H1 (cell line): ENCODE measurements around the gene CYB561D2. TPM values are rescaled to one million over a fixed set of nuclear protein-coding genes. Genes with fewer than 3 reads are reported as not detected.

Experiments
- EGR1 ChIP-seq: IDR thresholded peaks from 2 replicates; pipeline ENCODE4 v1.6.1; 2011; ENCODE audit warnings: low read depth, low read length, borderline replicate concordance
- EZH2 ChIP-seq: fragments of 200-600 bp; sonication (generic); IDR thresholded peaks from 2 replicates; pipeline ENCODE4 v1.7.1; 2012; ENCODE audit warnings: low read depth, mild to moderate bottlenecking, moderate library complexity, low read length, inconsistent platforms; ENCODE audit not compliant: severe bottlenecking
- JUN ChIP-seq: IDR thresholded peaks from 2 replicates; pipeline ENCODE4 v1.6.1; 2011; ENCODE audit warnings: low read depth, mild to moderate bottlenecking, improper control_type of control experiment, low read length
- JUND ChIP-seq: IDR thresholded peaks from 2 replicates; pipeline ENCODE4 v1.6.1; 2011; ENCODE audit warnings: mild to moderate bottlenecking, improper control_type of control experiment, low read length
- PHF8 ChIP-seq: fragments of 200-600 bp; sonication (generic); conservative IDR thresholded peaks from 2 replicates; pipeline ENCODE4 v1.7.1; 2012; ENCODE audit warnings: low read depth, mild to moderate bottlenecking, inconsistent platforms, low read length, moderate library complexity
- POLR2A ChIP-seq, 2 experiments: IDR thresholded peaks; 1 replicate in 1 of 2; 2 replicates in 1 of 2; pipeline ENCODE4 v1.6.1; 2011; ENCODE audit warnings: low read depth in 2 of 2, low read length in 2 of 2, mild to moderate bottlenecking in 2 of 2; ENCODE audit errors: control extremely low read depth in 1 of 2
- SAP30 ChIP-seq: fragments of 300-600 bp; sonication (generic); IDR thresholded peaks from 2 replicates; pipeline ENCODE4 v1.7.1; 2012; ENCODE audit warnings: low read length, moderate library complexity, mild to moderate bottlenecking, inconsistent platforms; ENCODE audit not compliant: insufficient read depth, insufficient replicate concordance
- SUZ12 ChIP-seq: fragments of 200-600 bp; sonication (generic); IDR thresholded peaks from 2 replicates; pipeline ENCODE4 v1.6.1; 2012; ENCODE audit warnings: mild to moderate bottlenecking, inconsistent platforms, low read length, moderate library complexity, mixed read lengths
- TAF7 ChIP-seq: optimal IDR thresholded peaks from 2 replicates; pipeline ENCODE3; 2011; ENCODE audit warnings: low read depth, mild to moderate bottlenecking, inconsistent platforms, low read length, moderate library complexity, borderline replicate concordance
- polyA plus RNA-seq, 7 experiments: library from polyadenylated mRNA; depleted of rRNA in 3 of 7; stranded (reverse) in 5 of 7; unstranded in 2 of 7; fragments of >200 nt in 5 of 7; fragments of 200-250 nt in 2 of 7; gene quantifications; 1 replicate in 5 of 7; 2 replicates in 1 of 7; 4 replicates in 1 of 7; pipeline versions ENCODE4 v1.2.1 to v1.2.3, GENCODE V29; 2011 to 2013; ENCODE audit warnings: missing spikeins in 2 of 7, mixed read lengths in 2 of 7
- total RNA-seq: library from RNA; stranded (reverse); fragmentation: NEBNext Ultra II Directional; extraction: Animal tissue kit (Norgen Biotek cat#: 25700); gene quantifications from 2 replicates; pipeline ENCODE4 v1.2.1, GENCODE V29; 2021
- TF ChIP-seq, protein P1 (sequence below): fragments of 300-600 bp; sonication (generic); IDR thresholded peaks from 2 replicates; pipeline ENCODE4 v1.7.1; 2012; ENCODE audit warnings: low read length, moderate library complexity, mild to moderate bottlenecking, inconsistent platforms; ENCODE audit not compliant: insufficient replicate concordance

CYB561D2 gene
- total and polyA plus RNA-seq, 2 of the 8 experiments (the other 6 are each of a cell fraction or from before 2014, with no cell fraction given), result 9.8 to 34.0 TPM

DNA sequence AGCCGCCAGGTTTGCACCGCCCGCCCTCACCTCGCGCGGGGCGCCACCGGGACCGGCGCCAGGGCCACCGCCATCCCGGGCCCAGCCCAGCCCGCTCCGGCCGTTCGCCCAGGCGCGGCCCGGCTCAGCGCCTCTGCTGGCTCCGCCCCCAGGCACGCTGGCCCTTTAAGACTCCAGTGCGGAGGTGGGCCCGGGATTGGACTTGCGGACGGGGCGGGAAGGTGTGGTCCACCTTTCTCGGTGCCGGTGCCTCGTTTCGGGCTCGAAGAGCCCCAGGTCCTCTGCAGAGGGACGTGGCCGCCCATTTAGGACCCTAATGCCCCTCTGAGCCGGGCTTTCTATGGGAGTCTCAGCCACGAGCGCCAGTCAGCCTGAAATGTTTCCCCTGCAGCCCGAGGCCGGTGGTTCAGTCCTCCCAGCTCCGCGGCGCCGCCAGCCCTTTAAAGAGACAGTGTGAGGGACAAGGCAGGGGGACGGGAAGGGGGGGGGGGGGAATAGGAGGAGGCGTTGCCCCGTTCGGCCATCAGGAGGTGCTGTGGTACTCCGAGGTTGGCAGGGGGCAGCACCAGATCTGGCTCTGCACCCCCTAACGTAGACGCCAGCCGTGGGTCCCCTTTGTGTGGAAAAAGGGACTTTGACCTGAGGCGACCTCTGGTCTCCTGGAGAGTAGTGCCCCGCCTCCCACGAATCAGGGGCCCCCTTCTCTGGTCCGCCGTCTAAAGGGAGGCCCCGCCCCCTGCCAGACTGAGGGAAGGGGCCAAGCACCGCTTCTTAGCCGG lies 29.1 kb upstream of the CYB561D2 start (continued):
- peak; percentile 99 for TF ChIP-seq PHF8
- peak; percentile 96 for TF ChIP-seq JUND
- TF ChIP-seq SAP30, result no peak
- TF ChIP-seq POLR2A (IDR thresholded peaks at IDR 0.05; ENCODE audit: control extremely low read depth in 1 of 2, low read depth in 2 of 2, low read length in 2 of 2), result peak in 1 of 2 experiments; percentile 97; a peak in 2 of 3 replicates
- no peak for TF ChIP-seq JUN
- peak; percentile 57 for TF ChIP-seq TAF7
- TF ChIP-seq, protein P1, sequence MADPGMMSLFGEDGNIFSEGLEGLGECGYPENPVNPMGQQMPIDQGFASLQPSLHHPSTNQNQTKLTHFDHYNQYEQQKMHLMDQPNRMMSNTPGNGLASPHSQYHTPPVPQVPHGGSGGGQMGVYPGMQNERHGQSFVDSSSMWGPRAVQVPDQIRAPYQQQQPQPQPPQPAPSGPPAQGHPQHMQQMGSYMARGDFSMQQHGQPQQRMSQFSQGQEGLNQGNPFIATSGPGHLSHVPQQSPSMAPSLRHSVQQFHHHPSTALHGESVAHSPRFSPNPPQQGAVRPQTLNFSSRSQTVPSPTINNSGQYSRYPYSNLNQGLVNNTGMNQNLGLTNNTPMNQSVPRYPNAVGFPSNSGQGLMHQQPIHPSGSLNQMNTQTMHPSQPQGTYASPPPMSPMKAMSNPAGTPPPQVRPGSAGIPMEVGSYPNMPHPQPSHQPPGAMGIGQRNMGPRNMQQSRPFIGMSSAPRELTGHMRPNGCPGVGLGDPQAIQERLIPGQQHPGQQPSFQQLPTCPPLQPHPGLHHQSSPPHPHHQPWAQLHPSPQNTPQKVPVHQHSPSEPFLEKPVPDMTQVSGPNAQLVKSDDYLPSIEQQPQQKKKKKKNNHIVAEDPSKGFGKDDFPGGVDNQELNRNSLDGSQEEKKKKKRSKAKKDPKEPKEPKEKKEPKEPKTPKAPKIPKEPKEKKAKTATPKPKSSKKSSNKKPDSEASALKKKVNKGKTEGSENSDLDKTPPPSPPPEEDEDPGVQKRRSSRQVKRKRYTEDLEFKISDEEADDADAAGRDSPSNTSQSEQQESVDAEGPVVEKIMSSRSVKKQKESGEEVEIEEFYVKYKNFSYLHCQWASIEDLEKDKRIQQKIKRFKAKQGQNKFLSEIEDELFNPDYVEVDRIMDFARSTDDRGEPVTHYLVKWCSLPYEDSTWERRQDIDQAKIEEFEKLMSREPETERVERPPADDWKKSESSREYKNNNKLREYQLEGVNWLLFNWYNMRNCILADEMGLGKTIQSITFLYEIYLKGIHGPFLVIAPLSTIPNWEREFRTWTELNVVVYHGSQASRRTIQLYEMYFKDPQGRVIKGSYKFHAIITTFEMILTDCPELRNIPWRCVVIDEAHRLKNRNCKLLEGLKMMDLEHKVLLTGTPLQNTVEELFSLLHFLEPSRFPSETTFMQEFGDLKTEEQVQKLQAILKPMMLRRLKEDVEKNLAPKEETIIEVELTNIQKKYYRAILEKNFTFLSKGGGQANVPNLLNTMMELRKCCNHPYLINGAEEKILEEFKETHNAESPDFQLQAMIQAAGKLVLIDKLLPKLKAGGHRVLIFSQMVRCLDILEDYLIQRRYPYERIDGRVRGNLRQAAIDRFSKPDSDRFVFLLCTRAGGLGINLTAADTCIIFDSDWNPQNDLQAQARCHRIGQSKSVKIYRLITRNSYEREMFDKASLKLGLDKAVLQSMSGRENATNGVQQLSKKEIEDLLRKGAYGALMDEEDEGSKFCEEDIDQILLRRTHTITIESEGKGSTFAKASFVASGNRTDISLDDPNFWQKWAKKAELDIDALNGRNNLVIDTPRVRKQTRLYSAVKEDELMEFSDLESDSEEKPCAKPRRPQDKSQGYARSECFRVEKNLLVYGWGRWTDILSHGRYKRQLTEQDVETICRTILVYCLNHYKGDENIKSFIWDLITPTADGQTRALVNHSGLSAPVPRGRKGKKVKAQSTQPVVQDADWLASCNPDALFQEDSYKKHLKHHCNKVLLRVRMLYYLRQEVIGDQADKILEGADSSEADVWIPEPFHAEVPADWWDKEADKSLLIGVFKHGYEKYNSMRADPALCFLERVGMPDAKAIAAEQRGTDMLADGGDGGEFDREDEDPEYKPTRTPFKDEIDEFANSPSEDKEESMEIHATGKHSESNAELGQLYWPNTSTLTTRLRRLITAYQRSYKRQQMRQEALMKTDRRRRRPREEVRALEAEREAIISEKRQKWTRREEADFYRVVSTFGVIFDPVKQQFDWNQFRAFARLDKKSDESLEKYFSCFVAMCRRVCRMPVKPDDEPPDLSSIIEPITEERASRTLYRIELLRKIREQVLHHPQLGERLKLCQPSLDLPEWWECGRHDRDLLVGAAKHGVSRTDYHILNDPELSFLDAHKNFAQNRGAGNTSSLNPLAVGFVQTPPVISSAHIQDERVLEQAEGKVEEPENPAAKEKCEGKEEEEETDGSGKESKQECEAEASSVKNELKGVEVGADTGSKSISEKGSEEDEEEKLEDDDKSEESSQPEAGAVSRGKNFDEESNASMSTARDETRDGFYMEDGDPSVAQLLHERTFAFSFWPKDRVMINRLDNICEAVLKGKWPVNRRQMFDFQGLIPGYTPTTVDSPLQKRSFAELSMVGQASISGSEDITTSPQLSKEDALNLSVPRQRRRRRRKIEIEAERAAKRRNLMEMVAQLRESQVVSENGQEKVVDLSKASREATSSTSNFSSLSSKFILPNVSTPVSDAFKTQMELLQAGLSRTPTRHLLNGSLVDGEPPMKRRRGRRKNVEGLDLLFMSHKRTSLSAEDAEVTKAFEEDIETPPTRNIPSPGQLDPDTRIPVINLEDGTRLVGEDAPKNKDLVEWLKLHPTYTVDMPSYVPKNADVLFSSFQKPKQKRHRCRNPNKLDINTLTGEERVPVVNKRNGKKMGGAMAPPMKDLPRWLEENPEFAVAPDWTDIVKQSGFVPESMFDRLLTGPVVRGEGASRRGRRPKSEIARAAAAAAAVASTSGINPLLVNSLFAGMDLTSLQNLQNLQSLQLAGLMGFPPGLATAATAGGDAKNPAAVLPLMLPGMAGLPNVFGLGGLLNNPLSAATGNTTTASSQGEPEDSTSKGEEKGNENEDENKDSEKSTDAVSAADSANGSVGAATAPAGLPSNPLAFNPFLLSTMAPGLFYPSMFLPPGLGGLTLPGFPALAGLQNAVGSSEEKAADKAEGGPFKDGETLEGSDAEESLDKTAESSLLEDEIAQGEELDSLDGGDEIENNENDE, result no peak
- no peak; the same call in 1 of the 2 replicates for TF ChIP-seq EGR1
- TF ChIP-seq SUZ12, result no peak
- no peak for TF ChIP-seq EZH2
